Type B pancreatic cell (in vitro differentiated cells): ENCODE results near the gene CDC23. TPM values are rescaled to one million over a fixed set of nuclear protein-coding genes. Genes with fewer than 3 reads are reported as not detected.

Experiments used
- DNase-seq: peaks from one replicate; pipeline ENCODE4 v3.0.0; 2021; ENCODE audit warnings: mixed read lengths; ENCODE audit not compliant: unreplicated experiment; ENCODE audit errors: extremely low spot score
- H3K27ac Mint-ChIP-seq: 2 replicates; pipeline ENCODE4 v1.8.0; 2021; ENCODE audit warnings: mild to moderate bottlenecking, mixed read lengths
- H3K27me3 Mint-ChIP-seq: 2 replicates; pipeline ENCODE4 v1.8.0; 2021; ENCODE audit warnings: mixed read lengths
- H3K36me3 Mint-ChIP-seq: 2 replicates; pipeline ENCODE4 v1.8.0; 2021; ENCODE audit warnings: mixed read lengths
- H3K4me1 Mint-ChIP-seq: one replicate; pipeline ENCODE4 v1.8.0; 2021; ENCODE audit warnings: mixed read lengths; ENCODE audit not compliant: unreplicated experiment
- H3K4me3 Mint-ChIP-seq: 2 replicates; pipeline ENCODE4 v1.8.0; 2021; ENCODE audit warnings: mild to moderate bottlenecking, mixed read lengths
- H3K9me3 Mint-ChIP-seq: 2 replicates; pipeline ENCODE4 v1.8.0; 2021; ENCODE audit warnings: mixed read lengths
- total RNA-seq: library from RNA; stranded (reverse); gene quantifications from 2 replicates; pipeline ENCODE4 v1.2.1, GENCODE V29; 2021; ENCODE audit warnings: low replicate concordance
- TF ChIP-seq, protein P1 (sequence below): fragments of 200-600 bp; sonication (generic); conservative IDR thresholded peaks from 2 replicates; pipeline ENCODE4 v1.5.0; 2021; ENCODE audit warnings: antibody characterized with exemption, mild to moderate bottlenecking

CDC23 gene
- total RNA-seq, 1 donor from 2014 or later: 41.6 TPM

DNA sequence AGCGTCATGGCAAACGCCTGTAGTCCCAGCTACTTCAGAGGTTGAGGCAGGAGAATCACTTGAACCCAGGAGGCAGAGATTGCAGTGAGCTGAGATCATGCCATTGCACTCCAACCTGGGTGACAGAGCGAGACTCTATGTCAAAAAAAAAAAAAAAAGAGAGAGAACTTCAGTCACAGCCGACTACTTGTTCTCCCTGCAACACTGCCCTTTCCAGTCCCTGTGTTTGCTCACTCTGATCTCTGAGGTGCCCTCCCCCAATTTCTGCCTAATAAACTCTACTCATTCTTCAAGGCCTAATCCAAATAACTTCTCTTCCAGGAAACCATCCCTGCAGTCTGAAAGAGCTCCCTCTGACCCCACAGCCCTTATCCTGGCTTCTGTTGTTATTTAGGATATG, 33.2 kb upstream of the CDC23 start:
- no peak for DNase-seq
- Mint-ChIP-seq H3K9me3 (no peaks in the 10 kb centered on the region), H3K36me3 (no peaks in the 10 kb centered on the region), H3K4me1 (peaks cover 22% of the 10 kb centered on the region), H3K4me3 (no peak overlapping the region), H3K27ac (peak overlapping the region; percentile 44), H3K27me3 (peaks cover 37% of the 10 kb centered on the region)
- TF ChIP-seq, protein P1, sequence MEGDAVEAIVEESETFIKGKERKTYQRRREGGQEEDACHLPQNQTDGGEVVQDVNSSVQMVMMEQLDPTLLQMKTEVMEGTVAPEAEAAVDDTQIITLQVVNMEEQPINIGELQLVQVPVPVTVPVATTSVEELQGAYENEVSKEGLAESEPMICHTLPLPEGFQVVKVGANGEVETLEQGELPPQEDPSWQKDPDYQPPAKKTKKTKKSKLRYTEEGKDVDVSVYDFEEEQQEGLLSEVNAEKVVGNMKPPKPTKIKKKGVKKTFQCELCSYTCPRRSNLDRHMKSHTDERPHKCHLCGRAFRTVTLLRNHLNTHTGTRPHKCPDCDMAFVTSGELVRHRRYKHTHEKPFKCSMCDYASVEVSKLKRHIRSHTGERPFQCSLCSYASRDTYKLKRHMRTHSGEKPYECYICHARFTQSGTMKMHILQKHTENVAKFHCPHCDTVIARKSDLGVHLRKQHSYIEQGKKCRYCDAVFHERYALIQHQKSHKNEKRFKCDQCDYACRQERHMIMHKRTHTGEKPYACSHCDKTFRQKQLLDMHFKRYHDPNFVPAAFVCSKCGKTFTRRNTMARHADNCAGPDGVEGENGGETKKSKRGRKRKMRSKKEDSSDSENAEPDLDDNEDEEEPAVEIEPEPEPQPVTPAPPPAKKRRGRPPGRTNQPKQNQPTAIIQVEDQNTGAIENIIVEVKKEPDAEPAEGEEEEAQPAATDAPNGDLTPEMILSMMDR: no peak

DNA sequence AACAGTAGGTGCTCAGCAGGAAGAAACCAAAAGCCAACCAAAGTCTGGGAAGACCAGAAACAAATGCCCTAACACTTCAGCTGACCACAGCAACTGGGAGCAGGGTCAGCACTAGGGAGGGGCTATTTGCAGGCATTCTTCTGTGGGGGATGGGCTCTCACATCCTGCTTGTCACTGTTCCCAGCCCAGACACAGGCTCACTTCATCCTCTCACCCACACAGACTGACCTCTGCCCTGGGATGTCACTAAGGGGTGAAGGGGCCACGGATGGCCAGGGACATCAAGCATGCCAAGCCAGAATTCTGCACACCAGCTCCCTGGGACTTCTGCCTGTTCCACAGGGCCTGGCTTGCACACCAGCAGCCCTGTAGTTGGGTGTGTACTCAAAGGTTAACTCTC, 32.6 kb upstream of the CDC23 start:
- no peaks in the 10 kb centered on the region for H3K9me3 Mint-ChIP-seq
- peaks cover 25% of the 10 kb centered on the region for H3K4me1 Mint-ChIP-seq
- DNase-seq: no peak
- TF ChIP-seq, protein P1: no peak
- no peaks in the 10 kb centered on the region for H3K36me3 Mint-ChIP-seq
- no peak overlapping the region for H3K4me3 Mint-ChIP-seq
- no peak overlapping the region for H3K27ac Mint-ChIP-seq
- peaks cover 43% of the 10 kb centered on the region for H3K27me3 Mint-ChIP-seq

DNA sequence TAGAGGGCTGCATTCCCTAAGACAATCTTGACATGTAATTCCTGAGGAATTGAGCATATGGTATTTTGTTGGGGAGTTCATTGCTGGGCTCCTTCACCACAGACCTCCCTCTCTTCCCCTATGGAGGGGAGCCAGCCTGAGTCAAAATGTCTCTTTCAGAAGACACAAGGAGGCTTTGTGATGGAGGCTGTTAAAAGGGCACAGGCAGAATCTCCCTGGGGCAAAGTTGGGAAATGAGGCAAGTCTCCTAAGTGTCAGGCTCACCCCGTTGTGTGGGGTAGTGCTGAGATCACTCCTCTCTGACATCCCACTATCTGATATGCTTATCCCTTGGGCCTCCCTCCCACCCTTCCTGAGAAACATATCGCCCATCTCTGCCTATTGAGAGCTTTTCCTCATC, 30.7 kb upstream of the CDC23 start:
- H3K27ac Mint-ChIP-seq: no peak overlapping the region

DNA sequence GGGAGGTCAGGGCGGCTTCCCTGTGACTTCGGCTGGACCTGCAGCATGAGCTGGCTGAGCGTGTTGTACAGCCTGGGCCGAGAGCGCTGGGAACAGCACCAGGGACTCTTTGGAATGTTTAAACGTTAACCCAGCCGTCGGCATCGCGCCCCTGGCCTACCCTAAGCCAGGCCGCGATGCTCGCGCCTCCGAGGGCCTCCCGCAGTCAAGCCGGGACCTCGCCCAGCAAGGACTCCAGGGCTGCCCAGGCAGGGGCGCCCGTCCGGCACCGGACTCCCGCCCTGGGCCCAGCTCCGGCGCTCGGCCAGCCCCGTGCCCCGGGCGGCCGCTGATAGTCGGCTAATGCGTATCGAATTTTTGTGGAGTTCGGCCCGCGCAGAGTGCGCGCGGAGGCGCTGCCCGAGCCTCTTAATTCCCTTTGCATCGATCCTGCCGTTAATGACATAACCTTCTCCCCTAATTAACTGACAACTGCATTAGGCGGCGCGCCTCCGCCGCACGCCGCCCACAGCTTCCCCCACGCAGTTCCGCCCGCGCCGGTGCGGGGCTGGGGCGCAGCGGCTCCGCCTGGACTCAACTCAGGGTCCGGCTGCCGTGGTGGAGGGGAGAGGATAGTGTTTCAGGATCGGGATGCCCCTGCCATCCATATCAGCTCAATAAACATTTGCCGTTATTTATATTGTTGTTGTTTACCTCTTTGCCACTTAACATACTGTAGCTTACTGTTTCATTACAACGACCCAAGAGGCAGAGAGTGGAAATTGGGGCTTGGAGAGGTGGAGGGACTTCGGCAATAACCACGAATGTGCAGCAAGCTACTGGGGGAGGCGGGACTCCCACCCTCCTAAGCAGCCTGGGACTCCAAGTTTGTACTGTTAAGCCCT, 28.8 kb upstream of the CDC23 start:
- TF ChIP-seq, protein P1: no peak
- Mint-ChIP-seq H3K4me3 (peak overlapping the region; percentile 81), H3K27me3 (peaks cover 58% of the 10 kb centered on the region), H3K36me3 (no peaks in the 10 kb centered on the region), H3K4me1 (peaks cover 25% of the 10 kb centered on the region), H3K27ac (no peak overlapping the region), H3K9me3 (no peaks in the 10 kb centered on the region)
- peak; percentile 71 for DNase-seq

More for the DNA sequence above, 30.7 kb upstream of the CDC23 start:
- Mint-ChIP-seq H3K4me3 (peak overlapping the region; percentile 50), H3K36me3 (no peaks in the 10 kb centered on the region), H3K4me1 (peaks cover 25% of the 10 kb centered on the region), H3K27me3 (peaks cover 57% of the 10 kb centered on the region), H3K9me3 (no peaks in the 10 kb centered on the region)
- no peak for DNase-seq
- TF ChIP-seq, protein P1: no peak

DNA sequence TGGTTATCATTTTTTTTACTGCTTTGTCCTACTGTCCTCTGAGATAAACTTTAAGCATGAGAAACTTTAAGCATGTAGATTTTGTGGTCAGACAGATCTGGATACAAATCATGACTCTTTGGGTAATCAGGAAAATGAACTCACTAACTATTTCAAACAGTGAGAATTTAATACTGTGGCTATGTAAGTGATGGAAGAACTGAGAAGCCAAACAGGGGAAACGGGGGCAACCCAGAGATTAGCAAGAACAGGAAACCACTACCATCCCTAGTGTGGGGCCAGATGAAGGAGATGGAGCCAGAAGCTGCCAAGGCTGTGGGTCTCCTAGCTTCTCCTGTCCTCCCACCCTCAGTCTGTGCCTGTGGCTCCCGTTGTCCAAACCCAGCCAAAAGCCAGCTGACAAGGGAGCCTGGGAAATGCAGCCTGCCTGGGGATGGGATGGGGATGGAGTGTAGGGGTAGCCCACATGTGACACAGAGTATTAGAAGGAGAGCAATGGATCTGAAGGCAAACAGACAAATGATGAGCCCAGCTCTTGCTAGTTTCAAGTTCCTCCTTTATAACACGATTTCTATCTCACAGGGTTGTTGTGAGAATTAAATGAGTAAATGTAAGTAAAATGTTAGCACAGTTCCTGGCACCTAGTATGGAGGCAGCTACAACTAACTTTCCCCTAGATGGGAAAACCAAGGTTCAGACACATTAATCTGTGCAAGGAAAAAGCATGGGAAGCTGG, 27.7 kb upstream of the CDC23 start:
- Mint-ChIP-seq H3K4me3 (peak overlapping the region; percentile 81), H3K4me1 (peaks cover 20% of the 10 kb centered on the region), H3K27me3 (peaks cover 55% of the 10 kb centered on the region), H3K36me3 (no peaks in the 10 kb centered on the region), H3K27ac (no peak overlapping the region), H3K9me3 (no peaks in the 10 kb centered on the region)
- no peak for DNase-seq
- TF ChIP-seq, protein P1: no peak
